GM13977 (cell line): ENCODE data around the gene CCT3.

Experiments used
- DNase-seq: peaks from one replicate; pipeline ENCODE4 v3.0.0; 2012; ENCODE audit warnings: low spot score
- CTCF ChIP-seq: IDR thresholded peaks from 2 replicates; pipeline ENCODE4 v1.5.1; 2012; ENCODE audit warnings: mild to moderate bottlenecking, control low read depth; ENCODE audit not compliant: insufficient read depth; ENCODE audit errors: extremely low read depth, missing control alignments
- in situ Hi-C: fragments of 300-500 bp; cut with MboI; formaldehyde crosslinking; loops from one replicate; pipeline ENCODE4 v1.12.0; 2022; ENCODE audit warnings: low sequenced_read_pairs, low pct_unique_long_range_greater_than_20kb, mixed read lengths, inconsistent platforms; ENCODE audit not compliant: unreplicated experiment

Gene CCT3

GRCh38 chr1:156276532-156276931 is 61.6 kb downstream of the CCT3 start:
- TF ChIP-seq CTCF = no peak
- DNase-seq = no peak
- in situ Hi-C loops = no loop called here

DNA sequence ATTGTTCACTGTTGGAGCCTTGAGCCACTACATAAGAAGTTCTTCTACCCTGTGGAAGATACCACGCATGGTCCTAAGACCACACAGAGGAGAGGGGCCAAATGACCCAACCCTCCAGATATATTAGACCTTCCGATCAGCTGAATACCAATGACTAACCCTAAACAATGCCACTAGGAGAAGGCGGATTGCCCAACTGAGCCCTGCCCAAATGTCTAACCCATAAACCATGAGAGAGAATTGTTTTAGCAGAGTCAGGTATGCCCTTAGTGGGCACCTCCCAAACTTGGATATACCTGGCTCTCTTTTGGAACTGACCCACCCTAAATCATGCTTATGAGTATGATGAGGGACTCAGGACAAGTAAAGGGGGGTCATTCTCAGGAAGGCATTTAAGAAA is 67.8 kb downstream of the CCT3 start:
- in situ Hi-C loops = no loop called here
- no peak for TF ChIP-seq CTCF
- DNase-seq = no peak

DNA sequence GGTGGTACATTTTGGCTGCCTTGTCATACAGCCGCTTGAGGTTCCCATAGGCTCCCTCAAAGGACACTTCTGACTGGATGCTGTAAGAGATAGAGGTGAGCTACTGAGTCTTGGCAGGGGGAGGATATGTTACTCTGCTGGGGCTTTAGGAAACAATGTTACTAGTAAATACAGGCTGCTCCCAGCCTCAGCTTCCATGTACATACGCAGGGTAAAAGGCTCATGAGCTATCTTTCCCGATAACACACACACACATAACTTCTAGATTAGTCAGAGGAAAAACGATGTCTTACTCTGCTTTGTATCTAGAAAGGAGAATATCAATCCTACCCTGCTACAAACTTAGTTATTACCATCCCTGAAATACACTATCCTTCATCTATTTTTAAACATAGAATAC is 69.8 kb downstream of the CCT3 start:
- no peak for TF ChIP-seq CTCF
- DNase-seq = no peak
- in situ Hi-C loops = no loop called here

DNA sequence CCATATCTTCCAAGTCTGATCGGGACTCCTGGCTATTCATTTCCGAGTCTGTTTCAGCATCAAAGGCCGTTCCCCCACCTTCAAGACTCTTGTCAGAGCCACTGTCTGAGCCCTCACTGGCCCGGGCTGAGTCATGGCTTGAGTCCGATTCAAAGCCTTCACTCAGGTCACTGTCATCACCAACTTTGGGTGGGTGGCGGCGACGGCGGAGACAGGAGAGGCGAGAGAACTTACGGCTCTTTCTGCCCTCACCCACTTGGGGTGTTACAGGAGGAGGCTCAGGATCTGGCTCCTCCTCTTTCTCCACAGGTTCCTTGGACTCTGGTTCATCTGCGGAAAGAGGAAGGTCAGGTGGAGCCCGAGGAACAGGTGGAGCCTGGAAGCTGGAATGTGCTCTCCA is 72.0 kb downstream of the CCT3 start:
- TF ChIP-seq CTCF = no peak
- no peak for DNase-seq
- in situ Hi-C loops = no loop called here

DNA sequence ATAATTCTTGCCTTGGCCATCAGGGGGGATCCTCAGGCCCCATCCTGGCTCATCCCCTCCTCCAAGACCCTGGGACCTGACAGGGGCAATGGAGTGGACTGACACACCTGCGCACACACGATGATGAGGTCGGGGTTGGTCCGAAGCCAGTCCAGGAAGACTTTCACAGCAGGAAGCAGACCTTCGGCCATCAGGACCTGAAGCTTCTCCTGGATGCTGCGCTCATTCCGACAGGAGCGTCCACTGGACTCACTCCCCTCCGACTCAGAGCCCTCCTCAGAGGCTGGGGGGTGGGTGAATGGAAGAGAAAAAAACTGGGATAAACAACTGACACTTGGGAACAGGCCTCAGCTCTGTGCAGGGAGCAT is 74.8 kb downstream of the CCT3 start:
- in situ Hi-C loops = no loop called here
- no peak for TF ChIP-seq CTCF
- DNase-seq = no peak

DNA sequence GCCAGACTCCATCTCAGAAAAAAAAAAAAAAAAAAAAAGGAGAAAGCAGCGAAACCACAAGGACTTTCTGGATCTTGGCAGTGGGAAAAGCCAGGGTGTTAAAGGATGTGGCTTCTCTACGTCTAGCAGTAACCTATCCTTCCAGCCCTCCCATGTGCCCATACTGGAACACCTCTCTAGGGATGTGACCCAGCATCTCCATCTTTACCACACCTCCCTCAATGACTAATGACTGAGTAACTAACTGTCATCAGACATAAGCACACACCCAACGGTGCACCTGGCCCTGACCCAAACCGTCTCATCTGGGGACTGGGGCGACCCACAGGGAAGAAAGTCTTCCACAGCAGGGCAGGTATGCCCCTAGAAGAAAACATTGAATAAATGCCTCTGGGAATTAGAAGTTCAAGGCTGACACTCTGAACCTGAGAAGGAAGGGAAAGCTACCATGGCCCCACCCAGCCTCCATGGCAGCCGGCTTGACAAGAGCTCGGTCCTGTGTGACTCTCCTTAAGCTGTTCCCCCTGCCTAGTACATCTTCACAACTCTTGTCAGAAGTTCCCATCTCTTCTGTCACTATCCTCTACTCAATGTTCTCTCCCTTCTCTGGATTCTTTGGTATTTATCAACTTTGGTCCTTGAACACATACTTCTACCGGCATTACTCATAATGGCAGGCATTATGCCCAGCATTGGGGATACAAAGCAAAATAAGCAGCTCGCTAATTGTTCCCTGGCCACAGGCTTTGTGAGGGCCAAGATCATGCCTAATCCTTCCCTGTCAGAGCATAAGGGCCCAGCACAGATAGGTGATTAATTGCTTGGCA is 75.4 kb downstream of the CCT3 start:
- DNase-seq = no peak
- no peak for TF ChIP-seq CTCF
- in situ Hi-C loops = no loop called here
